NT2/D1 (cell line): ENCODE measurements around the gene GCDH.

Experiments used
- YY1 ChIP-seq: IDR thresholded peaks from 2 replicates; pipeline ENCODE4 v1.6.1; 2011; ENCODE audit not compliant: insufficient read length, insufficient read depth
- ZNF274 ChIP-seq: IDR thresholded peaks from 2 replicates; pipeline ENCODE4 v1.6.1; 2011; ENCODE audit warnings: mild to moderate bottlenecking, low read depth, low read length

DNA sequence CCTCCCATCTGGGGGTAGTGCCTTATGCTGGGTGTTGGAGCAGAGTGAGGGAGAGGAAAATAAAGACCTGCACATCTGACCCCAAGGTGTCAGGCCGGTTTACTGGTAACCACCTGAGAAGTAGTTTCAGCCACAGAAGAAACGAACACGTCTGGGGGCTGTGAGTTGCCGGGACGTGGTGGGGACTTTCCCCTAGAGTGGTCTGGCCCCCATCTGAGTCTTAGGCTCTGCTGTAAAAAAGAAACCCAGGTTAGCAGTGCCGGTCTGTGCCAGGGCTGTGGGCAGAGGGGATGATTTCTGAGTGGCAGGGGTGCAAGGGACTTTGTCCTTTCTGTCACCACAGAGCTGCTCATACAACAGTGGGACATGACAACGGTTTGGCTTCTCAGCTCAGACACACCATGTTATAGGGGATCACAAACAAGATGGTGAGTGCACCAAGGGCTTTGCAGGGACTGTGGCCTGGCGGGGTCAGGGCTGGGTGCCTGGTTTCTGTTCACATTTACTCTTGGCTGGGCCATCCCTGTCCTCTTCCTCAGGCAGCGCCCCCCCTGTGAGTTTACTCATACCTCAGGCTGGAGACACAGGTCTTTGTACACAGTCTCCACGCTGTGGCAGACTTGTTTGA, 9.0 kb downstream of the GCDH start:
- TF ChIP-seq ZNF274 (no peak), YY1 (no peak)
